GM19324 (cell line): ENCODE data around the gene LY6G6D.

Experiments used
- ATAC-seq: cut with Tn5 transposase; IDR thresholded peaks from one replicate; pipeline ENCODE4 v1.9.1; 2021; ENCODE audit warnings: mild to moderate bottlenecking, moderate library complexity; ENCODE audit not compliant: unreplicated experiment, low FRiP score

The LY6G6D gene

DNA sequence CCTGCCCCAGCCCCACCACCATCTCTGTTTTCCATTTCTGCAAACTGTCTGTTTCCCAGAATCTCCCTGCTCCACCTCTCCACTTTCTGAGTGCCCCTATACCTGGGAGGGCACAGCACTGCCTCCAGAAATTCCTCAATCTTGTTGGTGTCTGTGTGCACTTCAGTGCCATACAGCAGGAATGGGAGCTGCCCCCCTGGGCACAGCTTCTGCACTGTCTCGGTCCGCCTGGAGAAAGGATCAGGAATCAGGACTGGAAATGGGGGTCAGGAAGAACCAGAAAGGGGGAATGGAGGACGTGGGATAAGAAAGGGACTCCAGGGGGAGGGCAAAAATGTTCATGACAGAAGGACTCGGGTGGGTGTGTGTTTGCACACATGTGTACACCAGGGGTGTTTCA is 18.6 kb downstream of the LY6G6D start:
- ATAC-seq: no peak

GRCh38 chr6:31734247-31734820 is 19.2 kb downstream of the LY6G6D start:
- no peak for ATAC-seq

GRCh38 chr6:31734821-31735406 is 19.8 kb downstream of the LY6G6D start:
- no peak for ATAC-seq

DNA sequence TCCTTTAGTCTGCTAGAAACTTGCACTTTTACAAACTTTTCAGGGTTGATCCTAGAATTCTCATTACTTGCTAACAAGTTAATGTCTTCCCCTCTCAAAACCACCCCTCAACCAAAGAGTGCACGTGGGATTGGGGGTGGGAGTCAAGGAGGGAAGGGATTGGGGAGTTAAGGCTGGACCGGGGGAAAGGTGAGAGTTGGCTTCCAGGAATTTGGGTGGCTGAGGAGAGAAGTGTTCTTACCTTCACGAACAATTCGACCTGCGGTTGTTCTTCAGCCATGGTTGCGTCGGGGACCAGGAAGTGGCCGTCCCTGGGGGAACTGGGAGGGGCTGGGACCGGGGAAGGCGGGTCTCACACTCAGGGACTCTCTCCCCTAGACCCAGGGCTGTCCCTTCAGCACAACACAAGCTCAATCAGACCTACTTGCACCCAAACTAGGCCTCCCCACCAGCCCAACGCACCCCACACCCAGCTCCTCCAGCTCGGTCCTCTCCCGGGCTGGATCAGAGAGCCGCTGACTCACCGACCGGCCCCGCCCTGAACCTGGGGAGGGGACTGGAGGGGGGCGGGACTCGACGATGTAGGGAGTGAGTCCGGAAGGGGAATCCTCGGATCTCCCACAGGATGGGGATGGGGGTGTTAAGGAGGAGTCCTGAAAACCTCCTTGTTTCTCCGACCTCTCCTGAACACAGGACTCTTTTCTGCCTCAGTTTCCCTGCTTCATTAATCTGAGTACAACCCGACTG is 21.0 kb downstream of the LY6G6D start, which contains the start of gene CLIC1:
Gene CLIC1 (minus strand): TSS at position 510 of the 747 bp plus-strand sequence. CDS start 230 bp downstream, at position 280.
- no peak for ATAC-seq

DNA sequence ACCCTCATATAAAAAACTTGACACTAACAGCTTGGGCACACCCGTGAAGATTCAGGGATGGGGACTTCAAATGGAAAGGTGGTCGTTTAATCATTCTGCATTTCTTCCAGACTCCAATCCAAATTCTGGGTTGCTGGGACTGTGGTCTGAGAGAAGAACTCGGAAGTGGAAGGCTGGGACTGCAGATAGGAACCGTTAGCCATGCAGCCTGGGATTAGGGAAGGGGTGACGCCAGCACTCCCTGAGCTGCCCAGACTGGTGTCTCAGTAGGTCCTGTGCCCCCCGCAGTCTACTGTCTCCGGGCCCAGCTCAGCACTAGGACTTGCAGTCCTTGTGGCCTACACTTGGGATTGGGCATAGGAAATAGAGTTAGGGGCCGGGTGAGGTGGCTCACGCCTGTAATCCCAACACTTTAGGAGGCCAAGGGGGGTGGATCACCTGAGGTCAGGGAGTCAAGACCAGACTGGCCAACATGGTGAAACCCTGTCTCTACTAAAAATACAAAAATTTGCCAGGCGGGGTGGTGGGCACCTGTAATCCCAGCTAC is 21.7 kb downstream of the LY6G6D start:
- no peak for ATAC-seq

- ATAC-seq: no peak
These were observed 22.3 kb downstream of the LY6G6D start for GRCh38 chr6:31737315-31737990.

GRCh38 chr6:31737991-31738979 is 23.1 kb downstream of the LY6G6D start:
- ATAC-seq: no peak

DNA sequence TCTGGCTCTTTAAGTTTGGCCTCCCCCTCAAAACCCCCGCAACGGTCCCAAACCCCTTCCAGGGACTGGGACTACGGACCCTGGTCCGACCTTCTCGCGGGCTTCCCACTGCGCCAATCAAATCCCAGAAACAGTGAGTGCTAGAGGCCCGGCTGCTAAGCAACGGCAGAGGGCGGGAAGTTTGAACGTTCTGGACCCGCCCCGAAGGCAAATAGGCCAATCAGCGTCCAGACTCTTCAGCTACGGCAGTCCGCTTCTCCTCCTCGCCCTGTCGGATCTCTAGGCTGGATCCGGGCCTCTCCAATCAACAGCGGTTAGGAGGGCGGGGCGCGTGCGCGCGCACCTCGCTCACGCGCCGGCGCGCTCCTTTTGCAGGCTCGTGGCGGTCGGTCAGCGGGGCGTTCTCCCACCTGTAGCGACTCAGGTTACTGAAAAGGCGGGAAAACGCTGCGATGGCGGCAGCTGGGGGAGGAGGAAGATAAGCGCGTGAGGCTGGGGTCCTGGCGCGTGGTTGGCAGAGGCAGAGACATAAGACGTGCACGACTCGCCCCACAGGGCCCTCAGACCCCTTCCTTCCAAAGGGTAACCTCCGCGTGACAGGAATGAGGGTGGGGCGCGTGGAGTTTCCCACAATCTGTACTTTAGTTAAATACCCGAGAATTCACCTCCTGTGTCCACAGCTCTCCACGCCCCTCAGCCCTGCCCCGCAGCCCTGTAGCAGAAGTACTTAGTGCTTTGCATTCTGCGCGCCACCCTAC is 24.7 kb downstream of the LY6G6D start, which contains the start of gene MSH5:
Gene MSH5 (plus strand): TSS at position 367 of the 758 bp plus-strand sequence. CDS start 462 bp downstream, outside the sequence.
- ATAC-seq: peak; percentile 79

GRCh38 chr6:31740397-31741223 is 25.5 kb downstream of the LY6G6D start:
- ATAC-seq: no peak

GRCh38 chr6:31741815-31742214 is 26.7 kb downstream of the LY6G6D start:
- ATAC-seq: no peak

DNA sequence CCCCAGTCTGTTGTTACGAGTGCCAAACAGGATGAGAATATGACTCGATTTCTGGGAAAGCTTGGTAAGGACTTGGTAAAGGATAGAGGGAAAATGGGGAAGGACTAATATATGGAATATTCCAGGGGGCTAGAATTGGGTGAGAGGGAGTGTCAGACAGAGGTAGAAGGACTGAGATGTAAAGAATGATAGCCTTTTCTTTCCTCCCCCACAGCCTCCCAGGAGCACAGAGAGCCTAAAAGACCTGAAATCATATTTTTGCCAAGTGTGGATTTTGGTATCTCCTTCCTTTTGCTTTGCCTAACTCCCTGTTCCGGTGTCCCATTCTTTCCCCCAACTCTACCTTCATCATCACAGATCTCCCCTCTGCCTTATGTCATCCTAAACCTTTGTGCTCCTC is 27.7 kb downstream of the LY6G6D start:
- no peak for ATAC-seq

DNA sequence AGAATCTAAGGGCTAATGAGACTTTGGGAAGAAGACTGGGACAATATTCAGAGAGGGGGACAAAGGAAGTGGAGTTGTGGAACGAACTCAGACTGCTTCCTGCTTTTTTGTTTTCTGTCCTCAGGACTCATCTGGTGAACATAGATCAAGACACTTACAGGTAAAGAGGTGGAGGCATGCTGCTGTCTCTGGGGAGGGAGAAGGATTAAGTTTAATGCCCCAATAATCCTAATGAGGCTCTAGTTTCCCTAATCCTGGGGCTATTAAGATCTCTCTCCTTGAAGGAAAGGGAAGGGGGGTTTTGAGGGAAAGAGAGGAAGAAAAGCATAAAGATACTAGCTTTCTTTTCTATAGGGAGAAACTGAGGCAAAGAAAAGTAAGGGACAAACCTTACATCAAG is 29.3 kb downstream of the LY6G6D start:
- no peak for ATAC-seq

DNA sequence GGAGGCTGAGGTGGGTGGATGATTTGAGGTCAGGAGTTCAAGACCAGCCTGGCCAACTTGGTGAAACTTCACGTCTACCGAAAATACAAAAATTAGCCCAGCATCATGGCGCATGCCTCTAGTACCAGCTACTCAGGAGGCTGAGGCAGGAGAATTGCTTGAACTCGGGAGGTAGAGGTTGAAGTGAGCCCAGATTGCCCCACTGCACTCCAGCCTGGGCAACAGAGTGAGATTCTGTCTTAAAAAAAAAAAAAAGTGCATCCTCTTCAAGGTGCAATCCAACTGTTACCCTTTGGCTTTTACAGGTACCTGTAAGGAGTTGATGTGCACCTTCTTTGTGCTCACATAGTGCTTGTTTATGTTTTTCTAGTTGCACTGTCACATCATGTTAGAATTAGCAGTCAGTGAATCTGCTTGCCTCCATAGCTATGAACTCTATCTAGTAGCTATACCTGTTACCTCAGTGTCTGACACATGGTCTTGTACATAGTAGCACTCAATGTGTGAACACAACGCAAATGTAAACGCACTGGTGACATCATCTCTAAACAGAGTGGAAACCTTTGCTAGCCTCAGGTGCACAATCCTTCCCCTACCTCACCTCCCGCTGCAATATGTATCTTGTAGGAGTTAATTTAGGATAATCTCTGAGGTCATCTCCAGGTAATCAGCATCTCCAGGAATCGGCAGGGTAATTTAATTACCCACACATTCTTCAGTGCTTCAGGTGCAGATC is 34.3 kb downstream of the LY6G6D start:
- no peak for ATAC-seq

DNA sequence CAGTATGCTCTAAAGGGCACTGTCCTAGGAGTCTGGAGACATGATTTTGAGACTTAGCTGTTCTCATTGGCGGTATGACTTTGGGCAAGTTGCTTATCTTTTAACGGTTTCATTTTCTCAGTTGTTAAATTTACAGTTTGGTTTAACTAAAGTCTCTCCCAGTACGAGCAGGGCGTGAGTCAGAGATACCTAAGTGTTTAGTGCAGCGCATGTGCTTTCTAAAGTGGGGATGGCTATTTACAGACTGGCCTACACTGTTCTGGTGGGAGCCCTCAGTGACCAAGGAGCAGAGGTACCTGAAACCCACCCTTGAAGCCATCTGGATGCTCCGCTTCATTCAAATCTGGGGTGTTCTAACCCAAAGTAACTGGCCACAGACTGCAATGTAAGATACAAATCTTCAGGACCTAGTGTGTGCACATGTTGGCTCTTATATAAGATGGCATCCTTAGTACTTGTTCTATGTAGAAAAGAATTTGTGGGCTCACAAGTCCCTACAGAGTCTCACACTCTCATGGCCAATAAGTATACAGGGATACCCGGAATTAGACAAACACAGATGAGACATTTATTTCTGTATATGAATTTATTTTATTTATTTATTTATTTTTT is 35.4 kb downstream of the LY6G6D start:
- ATAC-seq: no peak

GRCh38 chr6:31752739-31753319 is 37.7 kb downstream of the LY6G6D start:
- no peak for ATAC-seq

DNA sequence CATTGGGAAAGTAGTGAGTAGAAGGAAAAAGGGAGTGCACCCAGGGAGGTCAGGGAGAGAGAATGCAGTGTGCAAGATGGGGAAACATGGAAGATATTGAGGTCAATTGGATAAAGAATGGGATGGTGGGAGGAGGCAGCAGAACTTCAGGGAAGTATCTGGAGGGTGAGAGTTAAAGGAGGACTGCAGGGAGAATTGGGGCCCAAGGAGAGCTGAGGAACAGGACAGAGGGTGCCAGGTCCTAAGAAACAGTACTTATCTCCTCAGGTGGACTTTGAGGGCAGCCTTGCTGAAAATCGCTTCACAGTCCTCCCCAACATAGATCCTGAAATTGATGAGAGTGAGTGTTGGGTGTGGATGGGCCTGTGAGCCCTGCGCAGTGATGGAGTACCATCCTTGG is 43.1 kb downstream of the LY6G6D start:
- ATAC-seq: no peak

DNA sequence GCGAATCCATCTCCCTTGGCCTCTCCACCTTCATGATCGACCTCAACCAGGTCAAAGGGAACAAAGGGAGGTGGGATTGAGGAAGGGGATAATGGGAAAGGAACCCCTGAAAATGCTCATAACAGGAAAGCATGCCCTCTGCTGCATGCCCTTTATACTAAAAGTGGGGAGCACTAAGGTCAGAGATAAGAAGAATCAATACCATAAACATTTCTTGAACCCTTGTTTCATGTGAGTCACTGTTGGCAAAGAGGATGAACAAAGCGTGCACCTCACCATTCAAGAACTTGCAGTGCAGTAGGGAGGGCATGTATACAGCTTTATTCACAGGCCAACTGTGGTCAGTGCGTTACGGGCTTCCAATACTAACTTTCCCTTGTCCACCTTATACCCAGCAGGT is 45.6 kb downstream of the LY6G6D start:
- no peak for ATAC-seq
